ENCODE results near the gene SLC6A19.

Gene SLC6A19

DNA sequence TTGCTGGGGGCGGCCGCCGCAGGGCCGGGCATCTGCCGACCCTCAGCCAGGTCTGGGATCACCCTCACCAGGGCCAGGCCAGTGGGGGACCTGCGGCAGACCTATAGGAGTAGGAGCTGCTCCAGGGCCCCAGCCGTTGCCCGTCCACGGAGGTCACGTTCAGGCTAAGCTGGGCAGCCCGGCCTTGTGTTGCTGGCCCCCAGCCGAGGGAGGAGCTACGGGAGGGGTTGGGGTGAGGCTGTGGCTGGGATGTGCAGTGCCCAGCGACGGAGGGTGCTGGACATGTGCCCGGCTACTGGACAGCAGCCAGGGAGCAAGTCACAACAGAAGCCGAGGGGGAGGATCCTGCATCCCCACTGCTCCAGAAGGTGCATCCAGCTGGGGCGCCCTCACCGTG lies 39.6 kb upstream of the SLC6A19 start:
- H3K4me3 ChIP-seq (ENCODE audit: low read depth, low read length), result no peak overlapping the region

DNA sequence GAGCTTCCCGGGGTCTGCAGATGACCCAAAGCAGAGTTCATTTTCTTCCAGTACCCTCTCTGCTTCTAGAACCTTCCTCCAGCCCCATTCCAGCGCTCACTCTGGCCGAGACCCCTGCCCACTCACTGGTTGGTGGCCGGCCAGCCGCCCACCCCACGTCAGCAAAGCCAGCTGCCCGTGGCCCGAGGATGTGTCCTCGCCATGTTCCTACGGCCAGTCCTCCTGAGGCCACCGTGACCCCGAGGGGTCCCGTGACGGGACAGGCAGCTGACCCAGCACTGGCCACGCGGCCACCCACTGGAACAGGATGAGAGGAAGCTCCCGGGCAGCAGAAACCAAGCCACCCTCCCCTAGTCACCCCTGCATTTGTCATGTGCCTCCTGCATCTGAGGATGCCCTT lies 39.1 kb upstream of the SLC6A19 start:
- H3K4me3 ChIP-seq (ENCODE audit: low read depth, low read length), result no peak overlapping the region
- in situ Hi-C loops (cut with HindIII; ENCODE audit: low sequenced_read_pairs), result loop anchor here (25.0 kb wide), 1 partner anchor 225 kb away; no protein-coding TSS in a partner anchor
- TF ChIP-seq, protein P1, sequence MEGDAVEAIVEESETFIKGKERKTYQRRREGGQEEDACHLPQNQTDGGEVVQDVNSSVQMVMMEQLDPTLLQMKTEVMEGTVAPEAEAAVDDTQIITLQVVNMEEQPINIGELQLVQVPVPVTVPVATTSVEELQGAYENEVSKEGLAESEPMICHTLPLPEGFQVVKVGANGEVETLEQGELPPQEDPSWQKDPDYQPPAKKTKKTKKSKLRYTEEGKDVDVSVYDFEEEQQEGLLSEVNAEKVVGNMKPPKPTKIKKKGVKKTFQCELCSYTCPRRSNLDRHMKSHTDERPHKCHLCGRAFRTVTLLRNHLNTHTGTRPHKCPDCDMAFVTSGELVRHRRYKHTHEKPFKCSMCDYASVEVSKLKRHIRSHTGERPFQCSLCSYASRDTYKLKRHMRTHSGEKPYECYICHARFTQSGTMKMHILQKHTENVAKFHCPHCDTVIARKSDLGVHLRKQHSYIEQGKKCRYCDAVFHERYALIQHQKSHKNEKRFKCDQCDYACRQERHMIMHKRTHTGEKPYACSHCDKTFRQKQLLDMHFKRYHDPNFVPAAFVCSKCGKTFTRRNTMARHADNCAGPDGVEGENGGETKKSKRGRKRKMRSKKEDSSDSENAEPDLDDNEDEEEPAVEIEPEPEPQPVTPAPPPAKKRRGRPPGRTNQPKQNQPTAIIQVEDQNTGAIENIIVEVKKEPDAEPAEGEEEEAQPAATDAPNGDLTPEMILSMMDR (IDR thresholded peaks at IDR 0.05; ENCODE audit: low read depth, low read length, missing control alignments), result no peak
- DNase-seq (ENCODE audit: low read depth), result no peak

More for the DNA sequence above, 39.6 kb upstream of the SLC6A19 start:
- in situ Hi-C loops (cut with HindIII; ENCODE audit: low sequenced_read_pairs), result loop anchor here (25.0 kb wide), 1 partner anchor 225 kb away; no protein-coding TSS in a partner anchor
- TF ChIP-seq, protein P1 (IDR thresholded peaks at IDR 0.05; ENCODE audit: low read depth, low read length, missing control alignments), result no peak
- DNase-seq (ENCODE audit: low read depth), result no peak

DNA sequence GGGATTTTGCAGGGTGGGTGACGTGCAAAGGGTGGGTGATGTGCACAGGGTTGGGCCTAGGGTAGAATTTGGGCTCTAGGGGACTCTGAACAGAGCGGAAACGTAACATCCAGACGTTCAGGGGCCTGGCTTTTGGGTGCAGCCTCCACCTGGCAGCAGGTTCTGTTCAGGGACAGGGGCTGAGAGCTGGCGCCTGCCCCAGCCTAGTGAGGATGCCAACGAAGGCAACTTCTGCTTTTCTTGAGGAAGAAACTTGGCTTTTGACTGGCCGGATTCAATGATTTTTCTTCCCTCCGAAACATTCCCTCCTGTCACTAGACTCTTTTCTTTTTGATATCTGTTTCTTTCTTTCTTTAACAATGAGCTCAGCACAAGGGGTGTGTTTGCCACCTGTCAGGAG lies 38.6 kb upstream of the SLC6A19 start:
- DNase-seq (ENCODE audit: low read depth), result no peak
- no peak overlapping the region for H3K4me3 ChIP-seq (ENCODE audit: low read depth, low read length)
- TF ChIP-seq, protein P1 (IDR thresholded peaks at IDR 0.05; ENCODE audit: low read depth, low read length, missing control alignments), result no peak
- in situ Hi-C loops (cut with HindIII; ENCODE audit: low sequenced_read_pairs), result loop anchor here (25.0 kb wide), 1 partner anchor 225 kb away; no protein-coding TSS in a partner anchor

DNA sequence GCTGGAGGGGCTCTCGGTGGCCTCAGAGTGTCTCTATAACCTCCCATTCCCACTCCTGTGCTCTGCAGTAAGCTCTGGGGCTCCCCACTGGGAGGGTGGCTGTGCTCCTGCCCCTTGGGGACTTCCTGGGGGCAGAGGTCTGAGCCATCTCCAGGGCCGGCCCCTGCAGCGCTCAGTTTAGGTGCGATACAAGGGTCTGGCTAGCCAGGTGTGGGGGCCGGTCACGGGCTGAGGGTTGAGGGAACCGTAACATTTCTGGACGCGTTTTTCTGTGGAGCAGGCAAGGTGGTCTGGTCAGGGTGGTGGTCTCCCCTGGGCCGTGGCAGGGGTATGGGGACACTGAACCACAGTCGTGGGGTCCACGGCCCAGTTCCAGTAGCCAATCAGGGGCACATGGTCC lies 38.0 kb upstream of the SLC6A19 start:
- TF ChIP-seq, protein P1 (IDR thresholded peaks at IDR 0.05; ENCODE audit: low read depth, low read length, missing control alignments), result no peak
- in situ Hi-C loops (cut with HindIII; ENCODE audit: low sequenced_read_pairs), result loop anchor here (25.0 kb wide), 1 partner anchor 226 kb away; no protein-coding TSS in a partner anchor
- no peak for DNase-seq (ENCODE audit: low read depth)
- no peak overlapping the region for H3K4me3 ChIP-seq (ENCODE audit: low read depth, low read length)

DNA sequence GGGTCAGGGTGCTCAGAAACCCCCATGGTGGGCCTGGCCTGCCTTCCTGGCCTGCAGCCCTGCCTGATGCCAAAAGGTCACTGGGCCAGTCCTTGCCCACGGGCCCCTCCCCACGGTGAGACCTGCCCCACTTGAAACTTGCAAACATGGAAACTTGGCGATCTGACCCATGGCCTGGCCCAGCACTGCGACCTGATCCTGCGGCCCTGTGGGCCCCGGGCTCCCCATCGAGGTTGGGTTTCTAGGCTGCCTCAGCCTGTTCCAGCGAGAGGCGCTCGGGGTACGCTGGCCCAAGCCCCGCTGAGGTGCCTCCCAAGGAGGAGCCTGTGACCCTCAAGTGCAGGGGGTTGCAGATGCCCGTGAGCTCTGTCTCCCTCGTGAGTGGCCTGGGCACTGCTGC lies 37.5 kb upstream of the SLC6A19 start:
- TF ChIP-seq, protein P1 (IDR thresholded peaks at IDR 0.05; ENCODE audit: low read depth, low read length, missing control alignments), result no peak
- in situ Hi-C loops (cut with HindIII; ENCODE audit: low sequenced_read_pairs), result loop anchor here (25.0 kb wide), 1 partner anchor 227 kb away; no protein-coding TSS in a partner anchor
- no peak overlapping the region for H3K4me3 ChIP-seq (ENCODE audit: low read depth, low read length)
- no peak for DNase-seq (ENCODE audit: low read depth)

DNA sequence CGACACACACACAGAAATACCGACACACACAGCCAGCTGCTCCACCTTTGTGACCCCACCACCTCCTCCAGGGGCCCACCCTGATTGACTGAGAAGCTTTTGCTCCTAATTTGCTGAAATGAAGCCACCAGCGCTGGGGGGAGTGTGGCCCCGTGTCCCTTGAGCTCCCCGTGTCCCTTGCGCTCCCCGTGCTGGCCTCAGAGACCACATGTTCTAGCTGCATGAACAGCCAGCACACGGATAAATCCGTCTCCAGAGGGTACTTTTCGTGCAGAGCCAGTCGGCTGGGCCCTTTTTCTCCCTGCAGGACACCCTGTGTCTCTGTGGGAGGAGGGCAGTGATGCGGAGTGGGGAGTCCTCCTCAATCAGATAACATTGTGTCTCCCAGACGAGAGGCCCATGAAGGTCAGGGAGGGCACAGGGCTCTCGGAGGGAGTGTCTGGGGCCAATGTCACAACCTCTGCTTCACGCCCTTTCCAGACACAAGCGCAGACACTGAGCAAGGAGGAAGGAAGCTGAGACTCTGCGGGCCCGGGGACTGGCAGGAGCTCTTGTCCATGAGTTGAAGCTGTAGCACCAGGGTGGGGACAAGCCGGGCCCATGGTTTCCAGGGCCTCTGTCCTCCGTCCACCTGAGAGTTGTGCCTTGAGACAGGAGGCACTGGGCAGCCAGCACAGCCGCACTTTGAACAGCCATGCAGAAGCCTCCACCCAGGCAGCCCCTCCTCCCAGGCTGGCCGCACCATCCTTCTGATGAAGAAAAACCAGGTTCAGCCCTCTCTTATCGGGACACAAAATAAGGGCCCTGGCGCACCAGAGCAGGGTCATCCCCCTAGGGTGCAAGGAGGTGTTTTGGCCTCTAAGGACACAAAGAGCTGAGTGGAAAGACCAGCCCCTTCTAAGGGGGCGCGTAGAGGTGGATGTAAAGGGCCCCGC lies 36.4 kb upstream of the SLC6A19 start:
- in situ Hi-C loops (cut with HindIII; ENCODE audit: low sequenced_read_pairs), result loop anchor here (25.0 kb wide), 1 partner anchor 228 kb away; no protein-coding TSS in a partner anchor
- TF ChIP-seq, protein P1 (IDR thresholded peaks at IDR 0.05; ENCODE audit: low read depth, low read length, missing control alignments), result no peak
- no peak overlapping the region for H3K4me3 ChIP-seq (ENCODE audit: low read depth, low read length)
- DNase-seq (ENCODE audit: low read depth), result no peak

All from astrocyte of the cerebellum (primary cell).